A549 treated with dexamethasone at 1 μM for 4 hours (cell line): Measurements from ENCODE around the gene LCN12. TPM values are rescaled to one million over a fixed set of nuclear protein-coding genes. Genes with fewer than 3 reads are reported as not detected.

Experiments
- total RNA-seq: library from RNA; stranded (reverse); fragments of 200-300 nt; extraction: Qiagen RNA extraction; gene quantifications from 5 replicates; pipeline ENCODE4 v1.2.3, GENCODE V29; 2022

Gene LCN12
- total RNA-seq, result 0.48 to 1.6 TPM (median 1.3 TPM) in 5 replicates

GRCh38 chr9:136951541-136952320 lies at the start of gene LCN12:
Gene LCN12, plus strand, starts transcription at chr9:136952273. Its CDS starts 55 bp downstream, at chr9:136952328.

GRCh38 chr9:136944519-136945332 lies 7.3 kb upstream of the LCN12 start, which contains the start of the genes C8G and FBXW5:
Gene C8G, plus strand, starts transcription at chr9:136945243. Its CDS starts 78 bp downstream, at chr9:136945321.
Gene FBXW5, minus strand, starts transcription at chr9:136944738. Its CDS starts 655 bp downstream, at chr9:136944083.

GRCh38 chr9:136977223-136977622 lies 25.1 kb downstream of the LCN12 start, which contains the start of gene PTGDS:
Gene PTGDS, plus strand, starts transcription at chr9:136977504. Its CDS starts 75 bp downstream, at chr9:136977579.

GRCh38 chr9:136982232-136983051 lies 30.4 kb downstream of the LCN12 start, which contains the start of gene LCNL1:
Gene LCNL1, plus strand, starts transcription at chr9:136982993. Its CDS starts 594 bp downstream, at chr9:136983587.

GRCh38 chr9:136991993-136992818 lies 40.1 kb downstream of the LCN12 start, which contains the start of gene PAXX:
Gene PAXX, plus strand, starts transcription at chr9:136992422. Its CDS starts 22 bp downstream, at chr9:136992444.

GRCh38 chr9:136996361-136997292 lies 44.6 kb downstream of the LCN12 start, which contains the start of gene CLIC3:
Gene CLIC3, minus strand, starts transcription at chr9:136996568. Its CDS starts 25 bp downstream, at chr9:136996543.

Other genes starting within 250 kb of the LCN12 start
- gene DIPK1B, start 239.7 kb upstream of the LCN12 start, total RNA-seq, result 6.2 to 8.5 TPM (median 7.3 TPM) in 5 replicates
- 0.04 TPM in 1 of 5 replicates, not detected in the others for gene LCN10, start 209.3 kb upstream of the LCN12 start, total RNA-seq
- gene LCN6, start 203.7 kb upstream of the LCN12 start, total RNA-seq, result not detected in 5 replicates
- not detected in 5 replicates for gene LCN8, start 194.0 kb upstream of the LCN12 start, total RNA-seq
- 0.09 TPM in 2 of 5 replicates, not detected in the others for gene LCN15, start 187.8 kb upstream of the LCN12 start, total RNA-seq
- 62.2 to 73.5 TPM (median 69.2 TPM) in 5 replicates for gene TMEM141, start 160.9 kb upstream of the LCN12 start, total RNA-seq
- gene CCDC183, start 155.9 kb upstream of the LCN12 start, total RNA-seq, result 0.11 to 0.43 TPM (median 0.27 TPM) in 5 replicates
- 58.8 to 88.7 TPM (median 79.5 TPM) in 5 replicates for gene RABL6, start 144.3 kb upstream of the LCN12 start, total RNA-seq
- gene AJM1, start 109.8 kb upstream of the LCN12 start, total RNA-seq, result 3.2 to 4.8 TPM (median 4.3 TPM) in 5 replicates
- gene PHPT1, start 102.9 kb upstream of the LCN12 start, total RNA-seq, result 263 to 301 TPM (median 279 TPM) in 5 replicates
- 1.3 to 4.3 TPM (median 3.4 TPM) in 5 replicates for gene MAMDC4, start 99.9 kb upstream of the LCN12 start, total RNA-seq
- 486 to 542 TPM (median 487 TPM) in 5 replicates for gene EDF1, start 86.0 kb upstream of the LCN12 start, total RNA-seq
- gene TRAF2, start 65.8 kb upstream of the LCN12 start, total RNA-seq, result 34.2 to 59.3 TPM (median 51.5 TPM) in 5 replicates
- gene FBXW5, start 7.5 kb upstream of the LCN12 start, total RNA-seq, result 57.0 to 103 TPM (median 97.7 TPM) in 5 replicates
- gene C8G, start 7.0 kb upstream of the LCN12 start, total RNA-seq, result 0.42 to 1.4 TPM (median 1.0 TPM) in 5 replicates
- gene PTGDS, start 25.2 kb downstream of the LCN12 start, total RNA-seq, result 0.28 to 1.4 TPM (median 0.77 TPM) in 5 replicates
- gene LCNL1, start 30.7 kb downstream of the LCN12 start, total RNA-seq, result 0.03 to 0.31 TPM (median 0.18 TPM) in 5 replicates
- gene PAXX, start 40.1 kb downstream of the LCN12 start, total RNA-seq, result 43.1 to 70.9 TPM (median 62.8 TPM) in 5 replicates
- gene CLIC3, start 44.3 kb downstream of the LCN12 start, total RNA-seq, result 3.3 to 6.7 TPM (median 5.0 TPM) in 5 replicates
- 12.4 to 27.7 TPM (median 24.8 TPM) in 5 replicates for gene ABCA2, start 76.0 kb downstream of the LCN12 start, total RNA-seq
- gene FUT7, start 79.8 kb downstream of the LCN12 start, total RNA-seq, result 0.04 to 0.10 TPM (median 0.05 TPM) in 4 of 5 replicates, not detected in the other
- gene NPDC1, start 93.9 kb downstream of the LCN12 start, total RNA-seq, result 34.4 to 84.3 TPM (median 78.9 TPM) in 5 replicates
- 3.1 to 6.4 TPM (median 5.4 TPM) in 5 replicates for gene ENTPD2, start 101.8 kb downstream of the LCN12 start, total RNA-seq
- 13.4 to 23.9 TPM (median 21.4 TPM) in 5 replicates for gene SAPCD2, start 118.3 kb downstream of the LCN12 start, total RNA-seq
- 8.1 to 15.8 TPM (median 11.1 TPM) in 5 replicates for gene UAP1L1, start 125.2 kb downstream of the LCN12 start, total RNA-seq
- gene MAN1B1, start 134.7 kb downstream of the LCN12 start, total RNA-seq, result 36.8 to 53.3 TPM (median 51.6 TPM) in 5 replicates
- 67.5 to 115 TPM (median 108 TPM) in 5 replicates for gene DPP7, start 162.5 kb downstream of the LCN12 start, total RNA-seq
- gene GRIN1, start 186.9 kb downstream of the LCN12 start, total RNA-seq, result 0.16 to 0.41 TPM (median 0.32 TPM) in 5 replicates
- gene LRRC26, start 217.8 kb downstream of the LCN12 start, total RNA-seq, result 0.19 to 1.5 TPM (median 0.77 TPM) in 5 replicates
- gene TMEM210, start 219.8 kb downstream of the LCN12 start, total RNA-seq, result not detected in 5 replicates
- gene ANAPC2, start 236.3 kb downstream of the LCN12 start, total RNA-seq, result 20.3 to 35.3 TPM (median 31.4 TPM) in 5 replicates
- 99.1 to 134 TPM (median 125 TPM) in 5 replicates for gene SSNA1, start 236.4 kb downstream of the LCN12 start, total RNA-seq
- gene TPRN, start 248.5 kb downstream of the LCN12 start, total RNA-seq, result 6.4 to 11.2 TPM (median 10.5 TPM) in 5 replicates